ENCODE measurements around the gene RHOXF1.
"Not testable (repeated sequence)": the region's sequence is repeated elsewhere in the genome, so short reads cannot be mapped to it uniquely, and the experiment has no call there.

Gene RHOXF1

GRCh38 chrX:120085553-120086185, 30.0 kb downstream of the RHOXF1 start:
- not testable (repeated sequence) for DNase-seq

- not testable (repeated sequence) for DNase-seq
These were observed 38.1 kb downstream of the RHOXF1 start, which contains the start of gene RHOXF2B for GRCh38 chrX:120077590-120077989. TSS of gene RHOXF2B (minus strand) at chrX:120077690. CDS start at chrX:120077552, 138 bp downstream.

- DNase-seq: not testable (repeated sequence)
These were observed 49.5 kb downstream of the RHOXF1 start for GRCh38 chrX:120066169-120066568.
